Muscle of back (tissue), 11 donors: Measurements from ENCODE around the gene OSBPL3. TPM values are rescaled to one million over a fixed set of nuclear protein-coding genes. Genes with fewer than 3 reads are reported as not detected.
A peak's percentile ranks its signal among the peaks of the same experiment; 100 is the strongest.
"Not testable (repeated sequence)": the region's sequence is repeated elsewhere in the genome, so short reads cannot be mapped to it uniquely, and the experiment has no call there.

Source experiments
- DNase-seq, 3 donors: peaks; one replicate each; pipeline versions ENCODE4 v3.0.0 to v3.0.0-alpha.2; 2013
- polyA plus RNA-seq, 10 donors: library from polyadenylated mRNA; unstranded; fragments of 120-200 nt; gene quantifications; one replicate each; pipeline ENCODE4 v1.2.1, GENCODE V29; 2013; ENCODE audit not compliant: insufficient read length in 10 of 10

The OSBPL3 gene
- polyA plus RNA-seq, 10 donors, result 2.9 to 5.9 (median 3.8) TPM

- no peak for DNase-seq
Observed at GRCh38 chr7:24799506-24799905, 180.5 kb downstream of the OSBPL3 start.

GRCh38 chr7:24798261-24798660 is 181.7 kb downstream of the OSBPL3 start:
- no peak for DNase-seq

GRCh38 chr7:24797270-24797669 is 182.7 kb downstream of the OSBPL3 start:
- no peak for DNase-seq

GRCh38 chr7:24795407-24795767 is 184.6 kb downstream of the OSBPL3 start:
- no peak for DNase-seq

GRCh38 chr7:24794751-24795406 is 185.1 kb downstream of the OSBPL3 start:
- DNase-seq, result not testable (repeated sequence)

- DNase-seq, result no peak
Observed at GRCh38 chr7:24793982-24794648, 185.9 kb downstream of the OSBPL3 start.

GRCh38 chr7:24788961-24789576 is 190.9 kb downstream of the OSBPL3 start:
- no peak for DNase-seq

GRCh38 chr7:24788075-24788474 is 191.9 kb downstream of the OSBPL3 start:
- no peak for DNase-seq

GRCh38 chr7:24786941-24787340 is 193.0 kb downstream of the OSBPL3 start:
- peak in 2 of 3 donors; percentile 24 to 77 for DNase-seq

GRCh38 chr7:24786306-24786705 is 193.7 kb downstream of the OSBPL3 start:
- no peak for DNase-seq

- no peak for DNase-seq
Observed at GRCh38 chr7:24784277-24784676, 195.7 kb downstream of the OSBPL3 start.

GRCh38 chr7:24783698-24784097 is 196.3 kb downstream of the OSBPL3 start:
- DNase-seq, result no peak

- DNase-seq, result peak in 1 of 3 donors; percentile 18
Observed at GRCh38 chr7:24781106-24781505, 198.9 kb downstream of the OSBPL3 start.

- DNase-seq, result no peak
Observed at GRCh38 chr7:24779283-24779655, 200.7 kb downstream of the OSBPL3 start.

GRCh38 chr7:24778543-24779282 is 201.3 kb downstream of the OSBPL3 start:
- peak; percentile 22 to 65 (median 45) for DNase-seq

GRCh38 chr7:24777806-24778205 is 202.2 kb downstream of the OSBPL3 start:
- peak in 2 of 3 donors; percentile 27 to 56 for DNase-seq

- no peak for DNase-seq
Observed at GRCh38 chr7:24773646-24774045, 206.3 kb downstream of the OSBPL3 start.

- peak in 2 of 3 donors; percentile 22 to 68 for DNase-seq
Observed at GRCh38 chr7:24769851-24770250, 210.1 kb downstream of the OSBPL3 start.

- no peak for DNase-seq
Observed at GRCh38 chr7:24769014-24769830, 210.8 kb downstream of the OSBPL3 start.

GRCh38 chr7:24767878-24768569 is 212.0 kb downstream of the OSBPL3 start:
- no peak for DNase-seq
